ENCODE data around the gene ANGPTL4.
"Not testable (repeated sequence)": the region's sequence is repeated elsewhere in the genome, so short reads cannot be mapped to it uniquely, and the experiment has no call there.

The ANGPTL4 gene

GRCh38 chr19:8363803-8364771 is at the start of gene ANGPTL4:
TSS of gene ANGPTL4 (plus strand) at chr19:8364155. CDS start at chr19:8364322, 167 bp downstream.
- DNase-seq (ENCODE audit: low read depth): peak; percentile 4

DNA sequence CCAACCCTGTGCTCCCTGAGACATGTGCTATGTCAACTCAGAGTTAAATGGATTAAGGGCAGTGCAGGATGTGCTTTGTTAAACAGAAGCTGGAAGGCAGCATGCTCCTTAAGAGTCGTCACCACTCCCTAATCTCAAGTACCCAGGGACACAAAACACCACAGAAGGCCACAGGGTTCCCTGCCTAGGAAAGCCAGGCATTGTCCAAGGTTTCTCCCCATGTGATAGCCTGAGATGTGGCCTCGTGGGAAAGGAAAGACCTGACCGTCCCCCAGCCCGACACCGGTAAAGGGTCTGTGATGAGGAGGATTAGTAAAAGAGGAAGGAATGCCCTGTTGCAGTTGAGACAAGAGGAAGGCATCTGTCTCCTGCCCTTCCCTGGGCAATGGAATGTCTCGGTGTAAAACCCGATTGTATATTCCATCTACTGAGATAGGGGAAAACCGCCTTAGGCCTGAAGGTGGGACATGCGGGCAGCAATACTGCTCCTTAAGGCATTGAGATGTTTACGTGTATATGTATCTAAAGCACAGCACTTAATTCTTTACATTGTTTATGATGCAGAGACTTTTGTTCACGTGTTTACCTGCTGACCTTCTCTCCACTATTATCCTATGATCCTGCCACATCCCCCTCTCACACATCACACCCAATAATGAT is 48.8 kb upstream of the ANGPTL4 start:
- not testable (repeated sequence) for DNase-seq (ENCODE audit: low read depth)

GRCh38 chr19:8316351-8317125 is 47.4 kb upstream of the ANGPTL4 start:
- DNase-seq (ENCODE audit: low read depth): no peak

DNA sequence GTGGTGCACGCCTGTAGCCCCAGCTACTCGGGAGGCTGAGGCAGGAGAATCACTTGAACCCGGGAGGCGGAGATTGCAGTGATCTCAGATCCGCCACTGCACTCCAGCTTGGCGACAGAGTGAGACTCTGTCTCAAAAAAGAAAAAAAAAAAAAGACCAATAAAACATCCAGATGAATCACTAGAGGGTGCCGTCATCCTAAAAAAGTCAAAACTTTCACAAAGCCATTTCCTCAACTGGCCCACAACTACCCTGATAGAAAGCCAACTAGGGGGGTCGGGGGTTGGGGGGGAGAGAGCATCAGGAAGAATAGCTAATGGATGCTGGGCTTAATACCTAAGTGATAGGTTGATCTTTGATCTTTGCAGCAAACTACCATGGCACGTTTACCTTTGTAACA is 45.1 kb upstream of the ANGPTL4 start:
- not testable (repeated sequence) for DNase-seq (ENCODE audit: low read depth)

DNA sequence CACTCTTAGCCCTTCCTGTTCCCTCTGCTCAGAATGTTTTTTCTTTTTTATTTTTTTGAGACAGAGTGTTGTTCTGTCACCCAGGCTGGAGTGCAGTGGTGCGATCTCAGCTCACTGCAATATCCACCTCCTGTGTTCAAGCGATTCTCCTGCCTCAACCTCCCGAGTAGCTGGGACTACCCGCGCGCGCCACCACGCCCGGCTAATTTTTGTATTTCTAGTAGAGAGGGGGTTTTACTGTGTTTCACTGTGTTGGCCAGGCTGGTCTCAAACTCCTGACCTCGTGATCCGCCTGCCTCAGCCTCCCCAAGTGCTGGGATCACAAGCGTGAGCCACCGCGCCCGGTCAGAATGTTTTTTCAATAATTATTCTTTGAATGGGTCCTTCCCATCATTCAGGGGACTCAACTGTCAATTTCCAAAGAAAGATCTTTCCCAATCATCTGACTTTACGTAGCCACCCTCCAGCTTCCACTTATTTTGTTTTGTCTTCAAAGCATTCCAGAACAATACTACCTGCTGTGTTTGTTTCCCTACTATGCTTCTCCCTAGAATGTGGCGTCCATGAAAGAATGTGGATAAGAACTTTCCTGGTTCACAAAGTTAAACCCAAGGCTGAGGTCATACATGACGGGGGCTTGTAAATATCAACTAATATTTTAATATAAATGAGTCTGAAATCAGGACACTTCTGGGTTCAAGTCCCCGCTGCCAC is 44.0 kb upstream of the ANGPTL4 start:
- no peak for DNase-seq (ENCODE audit: low read depth)

DNA sequence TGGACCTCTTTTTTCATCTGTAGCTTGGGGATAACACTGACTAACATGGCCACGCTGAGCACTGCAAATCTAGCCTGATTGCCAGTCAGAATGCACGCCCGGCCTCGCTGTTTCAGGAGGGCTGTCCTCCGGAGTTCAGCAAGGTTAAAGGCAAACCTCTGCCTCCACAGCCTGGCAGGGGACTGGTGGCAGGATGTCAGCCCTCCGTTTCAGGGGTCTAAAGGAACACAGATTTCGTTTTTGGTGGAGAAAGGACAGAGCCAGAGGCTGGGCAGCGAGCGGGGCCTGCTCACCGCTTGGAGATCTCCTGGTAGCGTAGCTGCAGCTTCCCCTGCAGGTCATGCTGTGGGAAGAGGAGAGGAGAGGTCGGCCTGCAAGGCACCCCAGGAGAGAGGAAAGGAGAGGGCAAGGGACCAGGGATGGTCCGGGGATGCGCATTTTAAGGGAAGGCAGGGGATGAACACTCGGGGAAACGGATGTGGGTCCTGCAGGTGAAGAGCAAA is 43.3 kb upstream of the ANGPTL4 start:
- DNase-seq (ENCODE audit: low read depth): no peak

DNA sequence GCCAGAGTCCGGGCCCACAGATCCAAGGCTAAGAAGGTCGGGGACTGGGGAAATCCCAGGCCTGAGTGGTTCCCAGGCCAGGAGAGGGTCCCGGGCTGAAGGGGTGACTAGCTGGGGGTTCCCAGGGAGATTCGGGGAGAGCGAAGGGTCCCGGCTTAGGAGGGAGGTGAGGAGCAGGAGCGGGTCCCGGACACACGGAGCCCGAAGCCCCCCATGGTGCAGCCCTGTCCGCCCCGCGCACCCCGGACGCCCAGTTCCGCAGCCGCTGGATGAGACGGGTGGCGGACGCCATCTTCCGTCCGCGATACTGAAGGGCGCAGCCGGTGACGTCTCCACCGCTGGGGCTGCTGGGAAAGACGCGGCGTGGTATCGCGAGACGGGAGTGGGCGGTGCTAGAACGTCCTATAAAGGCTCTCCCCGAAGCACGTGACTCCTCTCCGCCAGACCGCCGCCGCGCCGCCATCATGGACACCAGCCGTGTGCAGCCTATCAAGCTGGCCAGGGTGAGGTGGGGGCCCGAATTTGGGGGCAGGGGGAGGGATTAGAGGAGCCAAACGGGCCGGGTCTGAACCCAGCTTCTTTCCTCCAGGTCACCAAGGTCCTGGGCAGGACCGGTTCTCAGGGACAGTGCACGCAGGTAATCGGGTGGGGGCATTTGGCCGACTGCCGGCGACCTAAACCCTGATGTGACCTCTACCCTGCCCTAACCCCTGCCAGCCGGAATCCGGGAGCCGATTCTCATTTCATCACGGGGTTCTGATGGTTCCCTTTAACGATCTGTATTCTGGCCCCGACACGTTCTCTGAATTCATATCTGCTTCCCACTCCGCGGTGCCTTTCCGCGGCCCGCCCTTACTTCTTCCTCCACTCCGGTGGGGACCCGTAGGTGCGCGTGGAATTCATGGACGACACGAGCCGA is 42.6 kb upstream of the ANGPTL4 start, which contains the start of the genes NDUFA7 and RPS28:
Gene NDUFA7, minus strand, starts transcription at position 309 of the 919 bp plus-strand sequence. Its CDS starts 17 bp downstream, at position 292.
Gene RPS28, plus strand, starts transcription at position 430 of the 919 bp plus-strand sequence. Its CDS starts 35 bp downstream, at position 465.
- DNase-seq (ENCODE audit: low read depth): peak; percentile 91

DNA sequence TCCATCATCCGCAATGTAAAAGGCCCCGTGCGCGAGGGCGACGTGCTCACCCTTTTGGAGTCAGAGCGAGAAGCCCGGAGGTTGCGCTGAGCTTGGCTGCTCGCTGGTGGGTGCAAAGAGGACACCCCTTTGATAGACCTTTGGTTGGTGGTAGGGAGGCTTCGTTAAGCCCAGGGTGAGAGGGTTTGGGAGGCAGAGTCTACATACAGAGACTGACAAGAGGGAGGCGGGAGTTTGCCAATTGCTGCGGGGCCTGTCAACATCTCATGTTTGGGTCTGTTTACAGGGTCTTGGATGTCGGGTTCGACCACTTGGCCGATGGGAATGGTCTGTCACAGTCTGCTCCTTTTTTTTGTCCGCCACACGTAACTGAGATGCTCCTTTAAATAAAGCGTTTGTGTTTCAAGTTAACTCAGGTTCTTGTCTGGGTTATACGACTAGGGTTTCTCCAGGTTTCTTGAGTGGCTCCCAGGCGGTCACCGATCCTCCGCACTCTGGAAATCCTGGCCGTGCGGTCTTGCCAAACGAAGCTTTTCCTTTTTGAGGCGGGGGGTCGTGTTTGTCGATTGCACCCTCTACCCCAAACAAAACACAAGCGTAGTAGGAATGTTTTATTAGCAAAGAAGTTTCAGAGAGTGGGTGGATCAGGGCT is 41.8 kb upstream of the ANGPTL4 start:
- DNase-seq (ENCODE audit: low read depth): no peak

DNA sequence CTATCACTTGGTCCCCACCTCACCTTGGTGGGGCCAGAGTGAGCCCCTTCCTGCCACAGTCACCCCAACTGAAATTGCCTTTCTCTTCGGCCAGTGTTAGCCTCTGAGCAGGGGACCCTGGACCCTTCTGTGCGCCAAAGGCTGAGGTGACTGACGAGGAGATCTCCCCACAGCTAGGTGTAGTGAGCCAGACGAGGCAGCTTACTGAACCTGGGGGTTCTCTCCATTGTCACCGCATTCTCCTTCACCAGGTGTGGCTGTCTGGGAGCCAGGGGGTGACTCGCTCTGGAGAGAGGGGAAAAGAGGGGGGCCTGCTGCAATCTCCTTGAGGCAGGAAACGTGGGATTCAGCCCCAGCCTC is 41.3 kb upstream of the ANGPTL4 start:
- no peak for DNase-seq (ENCODE audit: low read depth)

DNA sequence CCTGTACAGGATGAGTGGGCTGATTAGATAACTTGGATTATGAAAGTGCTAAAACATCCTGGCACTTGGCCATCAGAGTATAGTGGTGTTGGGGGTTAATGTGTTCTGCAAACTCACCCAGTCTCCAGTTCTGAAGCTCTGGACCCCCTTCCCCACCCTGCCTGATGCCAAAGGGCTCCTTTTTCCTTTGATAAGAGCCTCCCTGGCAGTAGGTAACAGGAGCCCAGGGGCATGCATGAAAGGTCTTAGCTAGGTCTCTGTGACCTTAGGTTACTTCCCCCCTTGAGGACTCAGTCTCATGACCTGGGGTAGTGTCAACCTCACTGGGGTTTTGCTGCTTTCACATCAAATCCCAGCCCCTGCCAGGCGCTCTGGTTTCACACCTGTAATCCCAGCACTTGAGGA is 40.2 kb upstream of the ANGPTL4 start:
- DNase-seq (ENCODE audit: low read depth): no peak

DNA sequence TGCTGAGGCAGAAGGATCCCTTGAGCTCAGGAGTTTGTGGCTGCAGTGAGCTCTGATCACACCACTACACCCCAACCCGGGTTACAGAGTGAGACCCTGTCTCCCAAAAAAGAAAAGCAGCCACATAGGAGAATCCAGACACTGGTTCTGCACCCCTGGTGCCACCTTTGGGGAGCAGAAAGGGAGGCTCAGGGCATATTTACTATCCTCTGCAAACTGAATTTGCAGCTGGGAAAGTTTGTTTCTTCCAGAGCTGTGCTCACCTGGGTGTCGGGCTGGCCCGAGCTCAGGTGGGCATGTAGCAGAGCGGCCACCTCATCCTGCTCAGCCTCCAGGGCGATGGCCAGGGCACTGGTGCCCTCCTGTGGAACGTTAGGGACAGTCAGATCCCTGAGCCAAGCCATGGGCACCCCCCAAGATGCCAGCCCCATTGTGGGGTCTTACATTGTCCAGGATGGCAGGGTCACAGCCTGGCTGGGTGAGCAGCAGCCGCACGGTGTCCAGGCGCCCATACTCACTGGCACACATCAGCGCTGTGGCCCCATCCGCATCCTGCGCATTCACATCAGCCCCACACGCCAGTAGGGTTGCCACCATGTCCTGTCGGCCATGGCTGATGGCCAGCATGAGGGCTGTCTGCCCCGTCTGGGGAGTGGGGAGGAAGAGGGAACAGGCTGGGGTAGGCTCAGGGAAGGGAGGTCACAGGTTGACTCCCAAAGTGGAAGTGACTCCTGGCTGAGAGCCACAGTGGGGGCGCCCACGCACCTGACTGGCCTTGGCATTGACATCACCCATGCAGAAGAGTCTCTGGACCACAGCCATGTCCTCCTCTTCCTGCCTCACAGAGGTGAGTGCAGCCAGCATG is 39.5 kb upstream of the ANGPTL4 start:
- DNase-seq (ENCODE audit: low read depth): no peak

DNA sequence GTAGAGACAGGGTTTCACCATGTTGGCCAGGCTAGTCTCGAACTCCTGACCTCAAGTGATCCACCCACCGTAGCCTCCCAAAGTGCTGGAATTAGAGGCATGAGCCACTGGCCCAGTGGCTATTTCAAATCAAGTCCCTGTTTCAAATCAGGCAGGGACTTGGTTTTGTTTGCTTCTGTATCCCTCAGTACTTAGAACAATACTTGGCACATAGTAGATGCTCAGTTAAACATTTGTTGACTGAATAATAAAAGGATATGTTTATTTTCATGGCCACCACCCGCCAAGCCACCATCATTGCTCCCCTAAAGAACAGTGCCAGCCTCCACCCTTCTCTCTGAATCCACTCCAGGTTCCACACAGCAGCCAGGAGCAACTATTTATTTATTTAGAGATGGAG is 38.5 kb upstream of the ANGPTL4 start:
- no peak for DNase-seq (ENCODE audit: low read depth)

GRCh38 chr19:8329996-8330395 is 34.0 kb upstream of the ANGPTL4 start:
- no peak for DNase-seq (ENCODE audit: low read depth)

- no peak for DNase-seq (ENCODE audit: low read depth)
These were observed 32.6 kb upstream of the ANGPTL4 start for GRCh38 chr19:8331263-8331845.

- DNase-seq (ENCODE audit: low read depth): no peak
These were observed 30.8 kb upstream of the ANGPTL4 start for GRCh38 chr19:8332976-8333766.

- no peak for DNase-seq (ENCODE audit: low read depth)
These were observed 30.0 kb upstream of the ANGPTL4 start for GRCh38 chr19:8333767-8334457.
